Endothelial cell of umbilical vein (primary cell): ENCODE data around the gene CNTN6. TPM values are rescaled to one million over a fixed set of nuclear protein-coding genes. Genes with fewer than 3 reads are reported as not detected.

Experiments used
- BruUV-seq: library from RNA; stranded (reverse); fragments of 400-500 nt; replicated peaks from 2 replicates; lab custom pipeline; 2021; lab: Mats Ljungman, UMichigan
- CTCF ChIA-PET: fragments of 300-600, 350-600 bp; sonication (Branson Sonifier 250); formaldehyde crosslinking; loops from one replicate; lab custom pipeline; 2021; ENCODE audit warnings: antibody characterized with exemption, inconsistent platforms; lab: Charles Lee
- POLR2A ChIA-PET: fragments of 300-600, 350-600 bp; sonication (Branson Sonifier 250); formaldehyde crosslinking; loops from one replicate; lab custom pipeline; 2021; ENCODE audit warnings: antibody characterized with exemption, inconsistent platforms; lab: Charles Lee
- DNase-seq: peaks from one replicate; pipeline ENCODE4 v3.0.0-alpha.2; 2011; ENCODE audit warnings: low read depth, low spot score
- FAIRE-seq: peaks from 2 replicates; lab custom pipeline; 2011; peaks lifted over from hg19 to GRCh38; lab: Jason Lieb, UNC
- H2AFZ ChIP-seq: 2 replicates; pipeline ENCODE4 v1.6.0; 2012; ENCODE audit warnings: low read depth, low read length, control low read depth, inconsistent platforms
- H3K27ac ChIP-seq: 2 replicates; pipeline ENCODE4 v1.5.1; 2011; ENCODE audit warnings: low read depth, mild to moderate bottlenecking, control low read depth, low read length, moderate library complexity; ENCODE audit not compliant: insufficient read depth
- H3K27me3 ChIP-seq, 2 experiments: 2 replicates each; pipeline versions ENCODE4 v1.6.0 to v1.6.1; 2011; ENCODE audit warnings: low read length in 2 of 2, mixed read lengths in 1 of 2; ENCODE audit not compliant: control insufficient read depth in 2 of 2, insufficient read depth in 2 of 2
- H3K36me3 ChIP-seq, 2 experiments: 2 replicates in 1 of 2; 3 replicates in 1 of 2; pipeline ENCODE4 v1.5.1; 2011; ENCODE audit warnings: low read length in 2 of 2, mild to moderate bottlenecking in 1 of 2, moderate library complexity in 1 of 2; ENCODE audit not compliant: control insufficient read depth in 2 of 2, insufficient read depth in 2 of 2; ENCODE audit errors: extremely low read depth in 1 of 2
- H3K4me1 ChIP-seq: 3 replicates; pipeline ENCODE4 v1.5.1; 2011; ENCODE audit warnings: mild to moderate bottlenecking, low read length; ENCODE audit not compliant: control insufficient read depth, insufficient read depth; ENCODE audit errors: extremely low read depth
- H3K4me2 ChIP-seq: 2 replicates; pipeline ENCODE4 v1.6.1; 2011; ENCODE audit warnings: low read length, control low read depth, mixed read lengths; ENCODE audit not compliant: insufficient read depth
- H3K4me3 ChIP-seq, 3 experiments: fragments of 200-600 bp in 1 of 3; sonication (generic), shearing (Covaris generic) in 1 of 3; replicated peaks in 1 of 3; 2 replicates each; pipeline ENCODE4 v1.5.1; 2011 to 2016; ENCODE audit warnings: control low read depth in 3 of 3, low read length in 3 of 3, mild to moderate bottlenecking in 2 of 3, inconsistent platforms in 1 of 3, low read depth in 1 of 3, moderate library complexity in 1 of 3; ENCODE audit not compliant: insufficient read depth in 1 of 3
- H3K79me2 ChIP-seq: 2 replicates; pipeline ENCODE4 v1.6.0; 2012; ENCODE audit warnings: low read length, inconsistent platforms; ENCODE audit not compliant: control insufficient read depth, insufficient read depth
- H3K9ac ChIP-seq: replicated peaks from 2 replicates; pipeline ENCODE3; 2011; ENCODE audit warnings: low read length, control low read depth; ENCODE audit not compliant: insufficient read depth; ENCODE audit errors: extremely low read depth
- H3K9me1 ChIP-seq: replicated peaks from 3 replicates; pipeline ENCODE4 v1.6.0; 2011; ENCODE audit warnings: mild to moderate bottlenecking, low read length; ENCODE audit not compliant: control insufficient read depth, insufficient read depth; ENCODE audit errors: extremely low read depth
- H3K9me3 ChIP-seq: replicated peaks from 2 replicates; pipeline ENCODE4 v1.5.1; 2012; ENCODE audit warnings: low read length, inconsistent platforms; ENCODE audit not compliant: control insufficient read depth, insufficient read depth
- H4K20me1 ChIP-seq: replicated peaks from 2 replicates; pipeline ENCODE3; 2011; ENCODE audit warnings: mild to moderate bottlenecking, low read length; ENCODE audit not compliant: control insufficient read depth, insufficient read depth; ENCODE audit errors: extremely low read depth
- CTCF ChIP-seq, 2 donors: IDR thresholded peaks; 1 replicate in 1 of 2; 2 replicates in 1 of 2; pipeline ENCODE4 v1.5.1; 2011; ENCODE audit warnings: low read length in 2 of 2, mild to moderate bottlenecking in 2 of 2, moderate library complexity in 2 of 2, control low read depth in 1 of 2, inconsistent platforms in 1 of 2, low read depth in 1 of 2; ENCODE audit not compliant: insufficient read depth in 1 of 2; ENCODE audit errors: extremely low read depth in 1 of 2
- EZH2 ChIP-seq: IDR thresholded peaks from 2 replicates; pipeline ENCODE4 v1.6.1; 2012; ENCODE audit warnings: borderline replicate concordance, low read depth, mild to moderate bottlenecking, moderate library complexity, low read length, inconsistent platforms; ENCODE audit not compliant: severe bottlenecking
- FOS ChIP-seq: IDR thresholded peaks from 2 replicates; pipeline ENCODE4 v1.6.1; 2011; ENCODE audit warnings: mild to moderate bottlenecking, low read length, moderate library complexity, borderline replicate concordance; ENCODE audit not compliant: insufficient read depth
- GATA2 ChIP-seq: IDR thresholded peaks from 2 replicates; pipeline ENCODE4 v1.7.0; 2011; ENCODE audit warnings: low read depth, mild to moderate bottlenecking, moderate library complexity, mixed read lengths, low read length; ENCODE audit not compliant: insufficient read length, insufficient read depth
- JUN ChIP-seq: IDR thresholded peaks from 2 replicates; pipeline ENCODE4 v1.6.1; 2011; ENCODE audit warnings: borderline replicate concordance, low read depth; ENCODE audit not compliant: insufficient read length, insufficient read depth
- MAX ChIP-seq: IDR thresholded peaks from 2 replicates; pipeline ENCODE4 v1.6.1; 2011; ENCODE audit not compliant: insufficient read depth, insufficient read length
- MYC ChIP-seq: IDR thresholded peaks from one replicate; pipeline ENCODE4 v1.6.1; 2011; ENCODE audit warnings: mild to moderate bottlenecking, low read depth, low read length
- POLR2A ChIP-seq: IDR thresholded peaks from 2 replicates; pipeline ENCODE4 v1.6.1; 2012; ENCODE audit warnings: low read depth, mild to moderate bottlenecking, control low read depth, low read length
- POLR2AphosphoS5 ChIP-seq: IDR thresholded peaks from 2 replicates; pipeline ENCODE4 v1.6.1; 2012; ENCODE audit warnings: low read depth, mild to moderate bottlenecking, control low read depth, low read length, moderate library complexity; ENCODE audit not compliant: insufficient read depth
- dilution Hi-C: fragments of 300-500 bp; cut with MboI; formaldehyde crosslinking; loops from one replicate; pipeline ENCODE4 v1.15.0; 2019; ENCODE audit warnings: low sequenced_read_pairs; ENCODE audit not compliant: extremely low pct_ligation_motif_present
- intact Hi-C: fragments of 100-400 bp; cut with micrococcal nuclease; formaldehyde crosslinking; loops from one replicate; pipeline ENCODE4 v1.10.0; 2022
- polyA plus RNA-seq, 4 experiments: library from polyadenylated mRNA; depleted of rRNA in 3 of 4; stranded (reverse) in 3 of 4; unstranded in 1 of 4; fragments of >200 nt; gene quantifications; 2 replicates each; pipeline versions ENCODE4 v1.2.1 to v1.2.3, GENCODE V29; 2011 to 2012; ENCODE audit warnings: missing spikeins in 1 of 4
- total RNA-seq: library from RNA; stranded (reverse); gene quantifications from 2 replicates; pipeline ENCODE4 v1.2.3, GENCODE V29; 2021

CNTN6 gene
- total and polyA plus RNA-seq, 2 donors (not counting 3 experiments of a cell fraction or from before 2014, with no cell fraction given), result not detected

GRCh38 chr3:1406250-1406649 lies 313.4 kb downstream of the CNTN6 start:
- no peak for TF ChIP-seq JUN
- TF ChIP-seq MYC, result no peak
- no peak for TF ChIP-seq FOS
- TF ChIP-seq EZH2, result no peak
- Histone ChIP-seq H4K20me1 (no peaks in the 10 kb centered on the region), H3K9ac (no peak overlapping the region), H2AFZ (no peak overlapping the region), H3K27me3 (no peaks in the 10 kb centered on the region), H3K4me1 (no peaks in the 10 kb centered on the region), H3K9me1 (no peaks in the 10 kb centered on the region), H3K4me3 (no peak overlapping the region), H3K9me3 (no peaks in the 10 kb centered on the region), H3K79me2 (no peaks in the 10 kb centered on the region), H3K4me2 (no peak overlapping the region), H3K36me3 (no peaks in the 10 kb centered on the region), H3K27ac (no peak overlapping the region)
- intact Hi-C loops (no loop called here), dilution Hi-C loops (no loop called here)
- ChIA-PET POLR2A (no interaction called here), CTCF (no interaction called here)
- FAIRE-seq, result no peak
- BruUV-seq, result no TSS peak
- no peak for DNase-seq

- BruUV-seq, result no TSS peak
These were observed 328.8 kb downstream of the CNTN6 start for GRCh38 chr3:1421577-1421976.

More at GRCh38 chr3:1421577-1421976, 328.8 kb downstream of the CNTN6 start:
- H4K20me1 ChIP-seq, result no peaks in the 10 kb centered on the region
- H3K79me2 ChIP-seq, result no peaks in the 10 kb centered on the region
- peaks cover 5% of the 10 kb centered on the region for H3K9me3 ChIP-seq
- DNase-seq (no peak), FAIRE-seq (no peak)
- no peaks in the 10 kb centered on the region for H3K36me3 ChIP-seq
- no peak overlapping the region for H3K4me2 ChIP-seq
- H3K4me1 ChIP-seq, result no peaks in the 10 kb centered on the region
- H3K4me3 ChIP-seq, result no peak overlapping the region
- ChIA-PET POLR2A (no interaction called here), CTCF (no interaction called here)
- no peaks in the 10 kb centered on the region for H3K27me3 ChIP-seq
- dilution Hi-C loops, result no loop called here
- intact Hi-C loops, result no loop called here
- TF ChIP-seq EZH2, result no peak
- no peak for TF ChIP-seq CTCF (IDR thresholded peaks at IDR 0.05; ENCODE audit: extremely low read depth in 1 of 2, insufficient read depth in 1 of 2, low read depth in 1 of 2, low read length in 2 of 2)
- TF ChIP-seq FOS, result no peak
- no peak for TF ChIP-seq POLR2A
- TF ChIP-seq GATA2, result no peak
- no peak for TF ChIP-seq MAX
- no peak for TF ChIP-seq JUN
- TF ChIP-seq POLR2AphosphoS5, result no peak
- TF ChIP-seq MYC, result no peak
- H2AFZ ChIP-seq, result no peak overlapping the region
- H3K9ac ChIP-seq, result no peak overlapping the region
- no peaks in the 10 kb centered on the region for H3K9me1 ChIP-seq
- no peak overlapping the region for H3K27ac ChIP-seq
